Measurements from ENCODE around the gene LRRN4CL. TPM values are rescaled to one million over a fixed set of nuclear protein-coding genes. Genes with fewer than 3 reads are reported as not detected.

Gene LRRN4CL
- total and polyA plus RNA-seq, 2 of the 4 experiments (the other 2 are of a cell fraction), result 0.36 to 0.84 TPM

- peak within 1 kb of the TSS; percentile 86 for H3K27ac ChIP-seq (ENCODE audit: insufficient read depth, low read length)
- dilution Hi-C loops (cut with HindIII; ENCODE audit: low sequenced_read_pairs, unreplicated experiment) (no loop called here), intact Hi-C loops (cut with micrococcal nuclease) (no loop called here), in situ Hi-C loops (cut with MboI; ENCODE audit: low sequenced_read_pairs) (no loop called here)
- H3K4me2 ChIP-seq (ENCODE audit: low read depth, low read length), result peak within 1 kb of the TSS; percentile 95
- peak within 1 kb of the TSS; percentile 88 for H4K91ac ChIP-seq (ENCODE audit: insufficient read depth, low read depth, low read length)
- peaks cover 0 to 50% of the 10 kb centered on the region in 2 experiments; a peak in 3 of 4 replicates for H3K79me1 ChIP-seq (ENCODE audit: low read depth in 1 of 2, low read length in 2 of 2)
- no peaks in the 10 kb centered on the region for H3K9me3 ChIP-seq (ENCODE audit: control insufficient read depth, insufficient read depth, low read length)
- ATAC-seq (ENCODE audit: low read depth), result peak; percentile 99
- peaks cover 6% of the 10 kb centered on the region; the same call in 1 of the 2 replicates for H3K4me1 ChIP-seq (ENCODE audit: control insufficient read depth, insufficient read depth, low read length)
- peak within 1 kb of the TSS; percentile 96 for H2AK5ac ChIP-seq (ENCODE audit: low read depth, low read length)
- H3K4me3 ChIP-seq (ENCODE audit: insufficient read depth, low read depth, low read length), result peak within 1 kb of the TSS; percentile 72
- H2BK15ac ChIP-seq (ENCODE audit: low read depth, low read length), result no peak within 1 kb of the TSS
- peak within 1 kb of the TSS; percentile 91 for H3K56ac ChIP-seq (ENCODE audit: extremely low read depth, insufficient read depth, low read length)
- H3K14ac ChIP-seq (replicated peaks; ENCODE audit: low read depth, low read length), result peak within 1 kb of the TSS; percentile 97
- CTCF ChIA-PET, result no interaction called here
- peak; percentile 96 for DNase-seq
- no peak within 1 kb of the TSS for H2BK20ac ChIP-seq (ENCODE audit: low read depth, low read length)
- peak within 1 kb of the TSS; percentile 93 for H3K4ac ChIP-seq (ENCODE audit: low read depth, low read length)
- peak within 1 kb of the TSS; percentile 68 for H2BK120ac ChIP-seq (ENCODE audit: low read depth, low read length)
- 2% methylated on average over 17 of the region's 73 CpGs; no CpG with 5 or more reads in 1 of the 2 experiments for WGBS, 2 experiments (ENCODE audit: extremely low coverage in 2 of 2, insufficient read length in 1 of 2)
- peaks cover 7% of the 10 kb centered on the region; the same call in 1 of the 2 replicates for H3K9me1 ChIP-seq (ENCODE audit: insufficient read depth, low read length)
- peaks cover 17% of the 10 kb centered on the region for H4K20me1 ChIP-seq (ENCODE audit: insufficient read depth, low read length)
- H3K9ac ChIP-seq (ENCODE audit: low read depth, low read length), result peak within 1 kb of the TSS; percentile 99
- TSS peak; percentile 24 for BruUV-seq (replicated peaks)
- H4K5ac ChIP-seq (ENCODE audit: low read depth, low read length), result peak within 1 kb of the TSS; percentile 28
- peak within 1 kb of the TSS; percentile 76 for H4K8ac ChIP-seq (ENCODE audit: low read depth in 2 of 2, low read length in 2 of 2)
- TF ChIP-seq MXI1 (IDR thresholded peaks at IDR 0.05; ENCODE audit: borderline replicate concordance, low read depth, low read length), result peak; percentile 76
- TF ChIP-seq MAZ (IDR thresholded peaks at IDR 0.05; ENCODE audit: borderline replicate concordance, low read depth, low read length), result peak; percentile 81; the same call in 1 of the 2 replicates
- no peak for TF ChIP-seq FOS (IDR thresholded peaks at IDR 0.05; ENCODE audit: low read depth, low read length)
- TF ChIP-seq ELK1 (IDR thresholded peaks at IDR 0.05; ENCODE audit: borderline replicate concordance, low read depth, low read length), result no peak
- TF ChIP-seq USF2 (IDR thresholded peaks at IDR 0.05; ENCODE audit: low read depth, low read length), result no peak
- TF ChIP-seq RFX5 (IDR thresholded peaks at IDR 0.05; ENCODE audit: low read depth, low read length), result 0 out of 2 replicates have a peak, but pooled peaks have one; percentile 9
- TF ChIP-seq POLR2A (IDR thresholded peaks at IDR 0.05; ENCODE audit: low read depth, low read length), result peak; percentile 93
- peak within 1 kb of the TSS; percentile 95 for H3K23ac ChIP-seq (ENCODE audit: low read depth, low read length)
- POLR2A ChIA-PET (ENCODE audit: unreplicated experiment), result interaction anchor here (0.8 kb wide), 1 partner anchor 72 kb away, joined by 3 read pairs; the partner anchor contains the start of gene EEF1G
- no peaks in the 10 kb centered on the region for H3K27me3 ChIP-seq (ENCODE audit: control insufficient read depth, insufficient read depth, low read length)
- H3K36me3 ChIP-seq (ENCODE audit: control insufficient read depth, insufficient read depth, low read length), result peaks cover 36% of the 10 kb centered on the region
- H2AFZ ChIP-seq (replicated peaks; ENCODE audit: low read length, poor library complexity), result peak within 1 kb of the TSS; percentile 69
- peak within 1 kb of the TSS; percentile 62 for H2BK5ac ChIP-seq (ENCODE audit: low read depth, low read length, poor library complexity, severe bottlenecking)
- H2AK9ac ChIP-seq (replicated peaks; ENCODE audit: low read depth, low read length, poor library complexity), result peak within 1 kb of the TSS; percentile 98
- H3K18ac ChIP-seq (ENCODE audit: low read depth, low read length), result no peak within 1 kb of the TSS; the same call in 1 of the 2 replicates
Measured at GRCh38 chr11:62645946-62646824, 43.1 kb downstream of the LRRN4CL start, which contains the start of gene GANAB. TSS of gene GANAB (minus strand) at chr11:62646613. CDS start at chr11:62646599, 14 bp downstream.
